Glomerular endothelial cell (primary cell): Measurements from ENCODE around the gene SAA1. TPM values are rescaled to one million over a fixed set of nuclear protein-coding genes. Genes with fewer than 3 reads are reported as not detected.
"Not testable (repeated sequence)": the region's sequence is repeated elsewhere in the genome, so short reads cannot be mapped to it uniquely, and the experiment has no call there.

Source experiments
- DNase-seq: peaks from one replicate; pipeline ENCODE4 v3.0.0-alpha.2; 2011; ENCODE audit warnings: low read depth, low spot score; ENCODE audit errors: extremely low read depth
- total RNA-seq: library from RNA; depleted of rRNA; stranded (reverse); fragments of >200 nt; gene quantifications from 2 replicates; pipeline ENCODE4 v1.2.3, GENCODE V29; 2015

The SAA1 gene
- total RNA-seq, result not detected in 2 replicates

- DNase-seq, result no peak
These were observed at the start of gene SAA1 for GRCh38 chr11:18265949-18266348. TSS of gene SAA1 (plus strand) at chr11:18266264. CDS start at chr11:18266888, 624 bp downstream.

- no peak for DNase-seq
These were observed 44.7 kb upstream of the SAA1 start for GRCh38 chr11:18221274-18221876.

DNA sequence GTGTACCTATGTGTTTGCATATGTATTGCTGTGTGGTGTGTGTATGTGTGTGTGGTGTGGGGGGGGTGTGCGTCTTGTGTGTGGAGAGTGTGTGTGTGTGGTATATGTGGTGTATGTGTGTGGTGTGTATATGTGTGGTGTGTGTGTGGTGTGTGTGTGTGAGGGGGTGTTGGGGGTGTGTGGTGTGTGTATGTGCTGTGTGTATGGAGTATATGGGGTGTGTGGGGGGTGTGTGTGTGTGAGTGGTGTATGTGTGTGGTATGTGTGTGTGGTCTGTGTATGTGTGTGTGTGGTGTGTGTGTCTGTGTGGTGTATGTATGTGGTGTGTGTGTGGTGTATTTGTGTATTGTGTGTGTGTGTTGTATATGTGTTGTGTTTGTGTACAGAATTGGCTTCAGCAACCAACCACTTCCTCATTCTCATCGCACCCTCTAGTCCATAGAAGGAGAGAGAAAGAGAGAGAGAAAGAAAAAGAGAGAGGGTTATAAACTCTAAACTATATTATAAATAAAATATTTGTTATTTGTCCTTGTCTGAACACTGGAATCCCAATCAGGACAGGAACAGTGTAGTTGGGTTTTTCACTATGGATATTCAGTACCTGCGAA is 43.1 kb upstream of the SAA1 start:
- DNase-seq, result no peak

- DNase-seq, result no peak
These were observed 42.3 kb upstream of the SAA1 start for GRCh38 chr11:18223591-18224387.

- no peak for DNase-seq
These were observed 40.2 kb upstream of the SAA1 start for GRCh38 chr11:18225913-18226312.

- DNase-seq, result no peak
These were observed 36.6 kb upstream of the SAA1 start for GRCh38 chr11:18229501-18229900.

- no peak for DNase-seq
These were observed 35.2 kb upstream of the SAA1 start for GRCh38 chr11:18230859-18231258.

GRCh38 chr11:18233912-18234311 is 32.2 kb upstream of the SAA1 start:
- no peak for DNase-seq

DNA sequence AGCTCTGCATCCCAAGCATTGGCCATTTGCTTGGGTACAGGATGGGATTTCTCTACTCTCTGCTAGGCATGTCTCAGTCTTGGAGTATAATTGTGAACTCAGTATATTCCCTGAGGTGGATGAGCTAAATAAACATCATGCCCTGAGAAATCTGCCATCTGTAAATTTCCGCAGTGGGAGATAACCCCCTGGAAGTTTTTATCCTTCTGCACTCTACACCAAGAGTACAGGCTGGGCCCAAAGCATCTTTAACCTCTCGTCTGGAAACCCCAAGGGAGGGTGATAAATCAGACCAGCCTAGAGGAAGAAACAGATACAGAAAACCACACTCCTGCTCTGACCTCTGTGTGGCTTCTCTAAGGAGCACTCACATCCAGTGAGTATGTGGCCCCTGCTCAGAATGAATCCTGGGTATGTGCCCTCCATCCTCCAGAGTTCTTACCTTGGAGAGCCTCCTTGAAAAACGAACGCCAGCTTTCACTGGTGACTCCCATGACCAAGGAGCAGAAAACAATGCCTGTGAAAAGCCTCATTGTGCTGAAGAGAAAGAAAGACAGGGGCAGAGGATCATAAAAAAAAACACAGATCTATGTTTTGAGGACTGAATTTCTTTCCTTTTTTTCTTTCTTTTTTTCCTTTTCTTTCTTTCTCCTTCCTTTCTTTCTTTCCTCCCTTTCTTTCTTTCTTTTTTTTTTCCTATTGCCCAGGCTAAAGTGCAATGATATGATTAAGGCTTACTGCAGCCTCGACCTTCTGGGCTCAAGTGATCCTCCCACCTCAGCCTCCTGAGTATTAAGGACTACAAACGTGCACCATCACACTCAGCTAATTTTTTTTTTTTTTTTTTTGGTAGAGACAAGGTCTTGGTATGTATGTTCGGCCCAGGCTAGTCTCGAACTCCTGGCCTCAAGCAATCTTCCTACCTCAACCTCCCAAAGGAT is 30.4 kb upstream of the SAA1 start:
- DNase-seq, result no peak

DNA sequence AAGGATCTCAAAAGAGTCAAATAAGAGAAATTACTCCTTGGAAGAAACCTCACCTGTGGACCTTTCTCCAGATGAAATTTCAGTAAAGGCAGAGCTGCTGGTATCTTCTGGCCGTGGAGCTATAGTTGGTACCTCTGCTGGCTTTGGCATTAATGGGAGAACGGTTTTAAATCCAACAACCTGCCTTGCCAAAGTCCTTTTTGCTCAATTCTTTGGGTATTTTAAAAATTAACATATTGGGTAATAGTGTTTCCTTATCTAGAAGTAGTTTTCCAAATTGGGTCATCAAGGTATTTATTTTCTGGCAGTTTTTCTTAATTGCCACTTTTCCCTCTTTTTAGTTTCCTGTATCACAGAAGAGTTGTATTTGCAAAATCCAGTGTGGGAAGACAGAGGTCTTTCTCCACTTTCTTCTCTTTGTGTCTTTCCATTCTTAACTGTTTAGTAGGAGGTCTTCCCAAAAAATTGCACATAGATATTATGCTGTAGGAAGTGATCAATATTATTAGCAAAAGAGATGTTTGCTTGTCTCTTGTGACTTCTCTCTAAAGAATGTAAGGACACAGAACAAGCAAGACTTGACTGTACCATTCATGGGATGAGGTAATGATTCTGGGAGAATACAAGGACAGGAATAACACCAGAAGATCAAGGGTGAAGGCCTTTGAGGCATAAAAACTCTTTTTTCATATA is 29.3 kb upstream of the SAA1 start, which contains the start of gene SAA4:
SAA4 (minus strand) TSS at position 139 of the 693 bp plus-strand sequence. CDS start 876 bp downstream, outside the sequence.
- DNase-seq, result no peak

DNA sequence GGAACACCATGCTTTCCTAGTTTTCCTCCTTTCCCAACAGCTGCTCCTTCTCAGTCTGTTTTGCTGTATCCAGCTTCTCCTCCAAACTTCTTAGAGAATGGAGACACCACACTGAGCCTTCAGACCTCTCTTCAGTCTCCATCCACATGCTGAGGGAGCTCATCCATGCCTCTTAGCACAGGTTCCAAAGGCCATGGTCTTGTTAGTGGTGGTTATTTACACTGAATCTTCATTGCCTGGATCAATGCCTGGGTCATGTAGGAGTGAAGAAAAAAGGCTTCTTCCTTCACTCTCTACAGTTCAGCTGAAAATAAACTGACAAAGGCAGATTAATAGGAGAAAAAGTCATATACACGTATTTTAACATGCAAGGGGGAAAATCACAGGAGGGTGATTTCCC is 26.4 kb upstream of the SAA1 start:
- DNase-seq, result no peak

- peak; percentile 37 for DNase-seq
These were observed 22.2 kb upstream of the SAA1 start for GRCh38 chr11:18243783-18244362.

DNA sequence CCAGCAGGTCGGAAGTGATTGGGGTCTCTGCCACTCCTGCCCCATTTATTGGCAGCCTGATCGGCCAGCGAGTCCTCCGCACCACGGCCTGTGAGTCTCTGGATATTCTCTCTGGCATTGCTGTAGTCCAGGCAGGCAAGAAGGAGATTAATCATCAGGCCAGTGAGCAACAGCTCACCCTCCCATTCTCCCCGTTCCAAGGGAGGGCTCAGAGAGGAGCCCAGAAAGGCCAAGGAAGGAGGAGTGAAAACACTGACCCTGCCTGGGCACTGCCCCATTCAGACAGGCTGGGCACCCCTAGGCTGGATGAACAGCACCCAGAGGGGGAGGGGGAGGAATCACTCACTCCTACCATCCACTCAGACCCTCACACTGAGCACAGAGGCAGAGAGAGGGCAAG is 20.7 kb upstream of the SAA1 start:
- DNase-seq, result no peak

DNA sequence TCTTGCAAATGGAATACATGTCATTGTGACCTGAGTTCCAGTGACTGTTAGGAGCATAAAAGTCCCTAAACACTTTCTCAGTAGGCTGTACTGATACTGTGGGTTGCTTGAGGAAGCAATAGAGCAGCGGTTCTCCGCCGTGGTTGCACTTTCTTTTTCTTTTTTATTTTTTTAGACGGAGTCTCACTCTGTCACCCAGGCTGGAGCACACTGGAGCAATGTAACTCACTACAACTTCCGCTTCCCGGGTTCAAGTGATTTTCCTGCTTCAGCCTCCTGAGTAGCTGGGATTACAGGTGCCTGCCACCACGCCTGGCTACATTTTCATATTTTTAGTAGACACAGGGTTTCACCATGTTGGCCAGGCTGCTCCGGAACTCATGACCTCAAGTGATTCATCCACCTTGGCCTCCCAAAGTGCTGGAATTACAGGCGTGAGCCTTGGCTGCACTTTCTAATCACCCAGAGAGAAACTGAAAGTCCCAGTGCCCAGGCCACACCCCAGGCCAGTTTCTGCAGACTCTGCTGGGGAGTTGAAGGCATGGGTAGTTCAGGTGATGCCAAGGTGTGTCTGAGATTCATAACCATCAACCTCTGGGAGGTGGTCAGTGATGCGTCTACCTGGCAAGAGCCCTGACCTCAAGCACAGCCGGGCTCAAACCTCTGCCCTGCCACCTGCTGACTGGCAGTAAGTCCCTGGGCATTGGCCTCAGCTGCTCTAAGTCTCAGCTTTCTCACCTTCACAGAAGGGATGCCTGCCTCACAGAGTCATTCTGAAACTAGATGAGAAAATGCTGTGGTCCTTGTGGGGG is 19.5 kb upstream of the SAA1 start:
- not testable (repeated sequence) for DNase-seq

DNA sequence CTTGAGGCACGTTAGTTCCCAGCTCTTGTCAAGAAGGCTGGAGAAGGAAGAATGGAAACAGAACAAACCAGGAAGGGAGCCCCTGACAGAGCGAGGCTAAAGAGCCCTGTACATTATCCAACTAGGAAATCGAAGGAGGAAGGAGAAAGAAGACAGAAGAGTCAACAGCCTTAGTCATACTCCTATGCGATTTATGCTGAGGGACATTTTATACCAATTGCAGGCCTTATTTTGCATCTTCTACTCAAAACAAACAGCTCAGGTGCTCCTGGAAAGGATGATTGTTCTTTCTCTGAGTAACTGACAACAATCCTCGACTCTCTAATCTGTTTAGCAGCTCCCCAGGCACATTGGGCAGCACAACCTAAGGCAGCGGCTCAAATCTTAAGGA is 18.9 kb upstream of the SAA1 start:
- DNase-seq, result not testable (repeated sequence)

- DNase-seq, result no peak
These were observed 17.5 kb upstream of the SAA1 start, which contains the start of gene SAA2 for GRCh38 chr11:18248561-18248960. TSS of gene SAA2 (minus strand) at chr11:18248668. CDS start at chr11:18248011, 657 bp downstream.

GRCh38 chr11:18253233-18253632 is 12.8 kb upstream of the SAA1 start:
- no peak for DNase-seq

DNA sequence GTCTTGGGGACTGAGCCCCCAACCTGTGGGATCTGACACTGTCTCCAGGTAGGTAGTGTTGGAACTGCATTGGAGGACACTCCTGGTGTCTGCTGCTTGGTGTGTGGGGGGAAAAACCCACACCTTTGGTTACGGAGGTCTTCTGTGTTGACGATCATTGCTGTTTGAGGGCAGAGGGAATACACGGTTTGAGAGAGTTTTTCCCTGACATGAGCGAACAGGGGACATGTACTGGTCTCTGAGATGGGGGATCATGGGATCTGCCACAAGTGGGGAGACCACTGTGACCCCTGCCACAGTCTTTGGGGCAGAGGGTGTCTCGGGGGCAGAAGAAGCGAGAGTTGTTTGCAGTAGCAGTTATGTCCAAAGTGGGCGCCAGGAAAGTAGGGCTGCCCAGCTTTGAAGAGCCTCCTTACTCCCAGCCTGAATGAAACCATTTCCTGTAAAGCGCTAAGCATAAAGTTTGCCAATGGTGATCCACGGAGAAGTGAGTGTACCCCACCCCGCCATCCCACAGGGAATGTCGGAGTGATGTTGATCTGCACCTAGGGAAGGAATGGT is 12.2 kb upstream of the SAA1 start:
- DNase-seq, result no peak
